Activated CD4-positive, CD25-positive, alpha-beta regulatory T cell treated with anti-CD3 and anti-CD28 coated beads, Interleukin-2, amount 50 U/mL, for 24 hours (primary cell): ENCODE data around the gene ABHD12.

ENCODE experiments used
- ATAC-seq, 2 donors: fragments of 150-1000 bp; cut with Tn5 transposase; one replicate each; pipeline ENCODE4 v1.10.0; 2021; ENCODE audit warnings: mild to moderate bottlenecking in 1 of 2, moderate library complexity in 1 of 2

Gene ABHD12

DNA sequence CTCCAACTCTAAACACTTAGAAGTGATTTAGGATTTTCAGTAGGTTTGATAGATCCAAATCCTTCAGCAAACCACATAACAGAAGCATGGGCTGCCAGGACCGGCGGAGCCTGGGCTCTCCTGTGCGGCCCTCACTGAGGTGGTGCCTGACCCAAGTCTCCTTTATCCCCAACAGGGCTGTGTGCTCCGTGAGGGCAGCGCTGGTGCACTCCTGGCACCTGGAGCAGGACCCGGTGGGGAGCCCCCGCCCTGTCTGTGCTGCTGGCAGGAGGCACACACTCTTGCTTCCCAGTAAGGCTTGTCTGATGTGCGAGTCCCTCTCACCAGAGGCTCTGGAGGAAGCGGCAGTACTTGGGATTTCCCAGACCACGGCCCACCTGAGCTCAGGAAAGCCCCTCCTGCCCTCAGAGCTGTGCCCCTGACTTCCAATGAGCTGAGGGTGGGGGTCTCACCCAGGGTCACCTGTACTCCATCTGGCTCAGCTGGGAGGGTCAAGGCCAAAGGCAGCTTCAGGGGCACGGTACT, 86.5 kb downstream of the ABHD12 start:
- ATAC-seq, result no peak

DNA sequence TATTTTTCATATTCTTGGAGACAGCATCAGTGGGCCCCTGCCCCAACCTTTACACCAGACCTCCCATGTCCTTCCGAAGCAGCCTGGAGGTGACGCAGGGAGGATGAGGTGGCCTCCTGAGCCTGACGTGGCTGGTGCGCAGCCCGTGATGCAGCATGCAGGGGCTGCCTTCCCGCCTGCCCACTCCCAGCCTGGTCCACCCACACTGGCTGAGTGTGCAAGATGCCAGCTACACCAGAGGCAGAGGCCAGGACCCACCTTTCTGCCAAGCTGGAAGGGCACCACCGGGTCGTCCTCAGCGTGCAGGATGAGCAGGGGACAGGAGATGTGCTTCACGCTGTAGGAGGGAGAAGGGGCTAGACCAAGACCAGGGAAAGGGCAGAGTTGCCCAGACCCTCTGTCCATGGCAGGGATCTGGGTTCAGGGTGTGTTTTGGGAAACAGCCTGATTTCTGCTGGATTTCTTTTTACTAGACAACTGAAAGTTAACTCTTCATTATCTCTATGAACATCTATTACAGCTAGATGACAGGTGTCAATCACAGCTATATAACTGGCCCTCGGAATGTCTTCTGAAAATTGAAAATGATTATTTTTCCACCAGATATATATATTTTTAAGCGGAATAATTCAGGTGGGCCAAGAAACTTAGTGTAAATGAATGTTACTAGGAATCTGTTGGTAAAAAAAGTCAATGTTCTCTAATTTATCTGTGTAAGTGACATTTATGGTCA, 87.2 kb downstream of the ABHD12 start:
- ATAC-seq, result no peak

DNA sequence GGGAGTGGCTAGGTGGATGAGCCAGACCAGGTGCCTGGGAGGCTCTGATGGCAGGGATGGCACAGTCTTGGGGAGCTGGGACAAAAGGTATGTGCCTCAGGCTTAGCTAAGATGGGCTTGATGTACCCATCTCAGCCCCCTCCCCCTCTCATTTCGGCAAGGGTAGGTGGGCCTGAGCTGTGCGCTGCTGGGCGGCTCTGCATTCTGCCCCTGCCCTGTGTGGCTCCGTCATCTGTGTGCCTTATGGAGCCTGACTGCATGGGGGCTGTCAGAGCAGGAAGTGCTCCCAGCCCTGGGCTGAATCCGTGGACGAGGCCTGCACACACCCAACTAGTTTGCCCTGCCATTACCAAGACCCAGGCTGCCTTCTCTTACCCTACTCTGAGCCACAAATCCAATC, 88.0 kb downstream of the ABHD12 start:
- ATAC-seq, result no peak

DNA sequence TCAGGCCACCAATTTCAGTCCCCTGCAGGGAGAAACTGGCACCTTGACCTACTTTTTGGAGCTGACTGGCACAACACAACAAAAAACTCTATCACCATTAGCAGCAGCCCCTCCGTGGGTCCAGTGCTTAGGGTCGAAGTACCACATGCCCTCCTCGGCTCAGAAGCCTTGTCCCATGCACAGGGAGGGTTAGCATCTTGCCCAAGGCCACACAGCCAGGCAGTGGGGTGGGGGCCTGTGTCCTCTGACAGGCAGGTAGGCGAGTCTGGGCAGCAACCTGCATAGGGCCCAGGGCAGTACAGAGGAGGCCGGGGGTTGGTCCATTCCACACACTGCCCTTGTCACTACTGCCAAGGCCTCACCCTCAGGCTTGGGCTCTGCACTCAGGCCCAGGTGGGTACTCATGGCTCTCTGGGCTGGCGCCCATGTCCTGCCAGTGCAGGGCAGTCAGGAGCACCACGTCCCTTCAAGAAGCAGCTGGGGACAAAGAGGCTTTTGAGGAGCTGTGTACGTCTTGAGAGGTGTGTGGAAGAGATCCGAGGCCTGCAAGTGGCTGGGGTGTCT, 89.2 kb downstream of the ABHD12 start:
- no peak for ATAC-seq

DNA sequence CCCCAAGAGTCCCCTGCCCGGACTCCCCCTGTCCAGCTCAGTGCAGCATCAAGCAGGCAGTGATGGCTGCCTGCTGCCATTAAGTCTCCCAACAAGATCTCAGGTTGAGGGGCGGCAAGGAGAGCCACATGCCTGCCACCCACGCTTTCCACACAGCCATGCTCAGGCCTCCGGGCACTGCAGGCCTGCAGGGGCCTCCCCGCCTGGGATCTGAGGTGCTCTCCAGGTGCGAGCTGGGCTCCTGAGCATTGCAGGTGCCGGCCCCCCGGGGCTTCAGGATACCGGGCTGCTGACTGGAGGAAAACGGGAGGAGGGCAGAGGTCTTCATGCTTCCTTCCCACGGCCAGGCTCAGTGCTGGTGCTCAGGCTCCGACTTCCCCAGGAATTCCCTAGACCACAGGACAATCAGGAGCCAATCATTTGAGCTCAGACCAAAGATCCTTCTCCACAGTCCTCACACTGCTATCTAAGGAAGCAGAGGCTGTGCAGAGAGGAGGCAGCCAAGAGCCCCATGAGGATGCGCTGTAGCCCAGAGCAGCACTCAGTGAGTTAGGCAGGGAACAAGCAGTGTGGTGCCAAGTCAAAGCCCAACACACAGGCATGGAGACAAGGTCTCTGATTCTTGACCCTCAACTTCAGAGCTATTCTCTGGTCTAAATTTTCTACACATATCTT, 90.0 kb downstream of the ABHD12 start:
- no peak for ATAC-seq

DNA sequence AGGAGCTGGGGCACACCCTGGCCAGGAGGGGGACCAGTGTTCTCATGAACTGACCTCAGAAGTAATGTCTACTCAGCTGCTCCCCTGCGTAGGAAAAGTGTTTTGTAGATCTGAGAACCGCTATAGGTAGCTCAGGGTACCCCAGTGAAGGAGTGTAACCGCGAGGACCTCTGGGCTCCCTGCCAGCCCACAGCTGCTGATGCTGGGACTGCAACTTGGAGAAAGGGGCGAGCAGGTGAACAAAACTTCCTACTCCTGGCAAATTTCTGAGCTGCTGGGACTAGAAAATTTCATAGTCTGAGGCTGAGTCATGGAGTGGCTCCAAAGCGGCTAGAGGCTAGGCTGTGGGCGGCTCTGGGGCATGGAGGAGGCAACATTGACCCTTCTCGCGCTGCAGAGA, 90.8 kb downstream of the ABHD12 start:
- no peak for ATAC-seq

DNA sequence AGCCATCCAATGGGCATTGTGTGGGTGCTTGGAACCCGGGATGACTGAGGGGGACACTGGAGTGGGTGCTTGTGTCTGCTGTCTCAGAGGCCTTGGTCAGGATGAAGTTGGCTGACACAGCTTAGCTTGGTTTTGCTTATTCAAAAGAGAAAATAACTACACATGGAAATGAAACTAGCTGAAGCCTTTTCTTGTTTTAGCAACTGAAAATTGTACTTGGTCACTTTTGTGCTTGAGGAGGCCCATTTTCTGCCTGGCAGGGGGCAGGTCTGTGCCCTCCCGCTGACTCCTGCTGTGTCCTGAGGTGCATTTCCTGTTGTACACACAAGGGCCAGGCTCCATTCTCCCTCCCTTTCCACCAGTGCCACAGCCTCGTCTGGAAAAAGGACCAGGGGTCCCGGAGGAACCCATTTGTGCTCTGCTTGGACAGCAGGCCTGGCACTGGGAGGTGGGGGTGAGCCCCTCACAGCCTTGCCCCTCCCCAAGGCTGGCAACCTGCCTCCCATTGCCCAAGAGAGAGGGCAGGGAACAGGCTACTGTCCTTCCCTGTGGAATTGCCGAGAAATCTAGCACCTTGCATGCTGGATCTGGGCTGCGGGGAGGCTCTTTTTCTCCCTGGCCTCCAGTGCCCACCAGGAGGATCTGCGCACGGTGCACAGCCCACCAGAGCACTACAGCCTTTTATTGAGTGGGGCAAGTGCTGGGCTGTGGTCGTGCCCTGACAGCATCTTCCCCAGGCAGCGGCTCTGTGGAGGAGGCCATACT, 93.3 kb downstream of the ABHD12 start:
- ATAC-seq, result no peak

DNA sequence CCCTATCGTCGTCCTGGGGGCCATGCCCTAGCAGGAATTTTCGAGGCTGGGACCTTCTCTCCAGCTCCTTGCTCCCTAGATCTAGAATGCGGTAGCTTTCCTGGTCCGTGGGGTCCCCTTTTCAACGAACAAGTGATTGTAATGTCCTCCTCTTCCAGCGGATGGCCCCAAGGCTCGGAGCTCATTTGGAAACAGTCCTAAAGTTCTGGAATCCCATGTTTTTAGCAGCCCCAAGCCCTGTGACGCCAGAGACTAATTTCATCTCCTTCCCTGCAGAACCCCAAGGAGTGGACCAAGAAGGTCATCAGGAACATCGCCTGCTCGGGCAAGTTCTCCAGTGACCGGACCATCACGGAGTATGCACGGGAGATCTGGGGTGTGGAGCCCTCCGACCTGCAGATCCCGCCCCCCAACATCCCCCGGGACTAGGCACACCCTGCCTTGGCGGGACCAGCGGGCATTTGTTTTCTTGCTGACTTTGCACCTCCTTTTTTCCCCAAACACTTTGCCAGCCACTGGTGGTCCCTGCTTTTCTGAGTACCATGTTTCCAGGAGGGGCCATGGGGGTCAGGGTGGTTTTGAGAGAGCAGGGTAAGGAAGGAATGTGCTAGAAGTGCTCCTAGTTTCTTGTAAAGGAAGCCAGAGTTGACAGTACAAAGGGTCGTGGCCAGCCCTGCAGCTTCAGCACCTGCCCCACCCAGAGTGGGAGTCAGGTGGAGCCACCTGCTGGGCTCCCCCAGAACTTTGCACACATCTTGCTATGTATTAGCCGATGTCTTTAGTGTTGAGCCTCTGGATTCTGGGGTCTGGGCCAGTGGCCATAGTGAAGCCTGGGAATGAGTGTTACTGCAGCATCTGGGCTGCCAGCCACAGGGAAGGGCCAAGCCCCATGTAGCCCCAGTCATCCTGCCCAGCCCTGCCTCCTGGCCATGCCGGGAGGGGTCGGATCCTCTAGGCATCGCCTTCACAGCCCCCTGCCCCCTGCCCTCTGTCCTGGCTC, 94.2 kb downstream of the ABHD12 start:
- ATAC-seq, result peak in 1 of 2 donors; percentile 28

DNA sequence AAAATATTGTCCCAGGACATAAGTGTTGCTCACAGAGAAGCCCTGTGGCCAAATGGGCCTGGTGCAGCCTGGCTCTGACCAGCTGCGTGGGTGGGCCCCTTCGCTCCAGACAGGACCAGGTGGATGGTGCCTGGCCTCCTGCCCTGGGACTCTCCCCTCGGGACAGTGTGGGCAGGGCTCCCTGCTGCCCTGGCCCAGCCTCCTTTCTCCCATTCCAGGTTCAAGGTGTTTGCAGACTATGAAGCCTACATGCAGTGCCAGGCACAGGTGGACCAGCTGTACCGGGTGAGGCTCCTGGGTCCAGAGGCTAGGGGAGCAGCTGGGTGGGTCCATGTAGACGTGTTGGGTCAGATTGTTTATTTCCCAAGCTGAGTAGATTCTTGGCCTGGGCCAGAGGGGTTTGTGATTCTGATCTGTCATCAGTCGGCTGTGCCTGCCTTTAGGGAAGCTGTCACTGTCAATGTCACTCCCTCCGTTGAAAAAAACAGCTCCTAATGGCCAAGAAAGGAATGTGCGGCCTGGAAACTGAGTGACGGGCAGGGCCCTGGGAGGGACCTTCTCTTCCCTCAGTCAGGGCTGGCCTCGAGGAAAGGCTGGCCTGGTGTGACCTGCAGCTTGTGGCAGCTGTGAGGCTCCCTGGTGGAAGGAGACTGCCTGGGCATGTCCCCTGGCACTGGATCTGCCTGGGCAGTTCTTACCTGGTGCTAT, 95.1 kb downstream of the ABHD12 start:
- ATAC-seq, result no peak

DNA sequence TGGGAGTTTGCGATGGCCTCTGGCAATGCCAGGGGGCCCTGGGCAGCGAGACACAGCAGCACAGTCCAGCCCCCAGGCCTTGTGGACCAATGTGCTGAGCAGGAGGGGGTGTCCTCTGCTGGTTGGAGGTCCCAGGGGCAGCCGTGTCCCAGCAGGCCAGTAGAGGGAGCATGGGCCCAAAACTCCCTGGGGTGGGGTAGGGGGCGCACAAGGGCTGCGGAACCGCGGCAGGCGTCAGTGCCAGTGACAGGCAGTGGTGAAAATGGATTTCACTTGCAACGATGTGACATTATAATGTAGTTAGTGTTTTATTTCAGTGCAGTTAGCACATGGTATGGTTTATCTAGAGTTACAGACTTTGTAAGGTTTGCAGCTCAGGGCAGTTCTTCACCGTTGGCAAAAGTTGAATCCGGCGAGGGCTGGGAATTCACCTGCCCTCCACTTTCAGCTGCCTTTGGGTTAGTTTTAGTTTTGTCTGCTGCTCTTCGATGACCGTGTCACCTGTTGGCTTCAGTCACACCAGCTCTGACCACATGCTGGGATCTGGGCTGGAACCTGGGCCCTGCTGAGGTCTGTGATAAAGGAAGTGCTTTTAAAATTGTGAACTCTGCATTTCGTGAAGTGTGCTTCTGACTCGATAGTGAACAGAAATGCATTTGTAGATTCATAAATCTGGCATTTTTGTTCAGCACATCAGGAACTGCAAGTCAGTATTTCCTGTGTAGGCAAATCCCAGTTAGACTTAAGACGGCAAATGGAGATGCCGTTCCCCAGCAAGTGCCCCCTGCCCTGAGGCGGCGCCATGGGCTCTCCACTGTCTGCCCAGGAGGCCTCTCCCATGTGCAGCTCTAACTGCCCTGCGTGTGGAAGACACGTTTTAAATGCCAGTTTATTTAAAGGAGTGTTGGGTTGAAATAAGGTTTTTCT, 95.9 kb downstream of the ABHD12 start:
- peak; percentile 60 to 75 for ATAC-seq

DNA sequence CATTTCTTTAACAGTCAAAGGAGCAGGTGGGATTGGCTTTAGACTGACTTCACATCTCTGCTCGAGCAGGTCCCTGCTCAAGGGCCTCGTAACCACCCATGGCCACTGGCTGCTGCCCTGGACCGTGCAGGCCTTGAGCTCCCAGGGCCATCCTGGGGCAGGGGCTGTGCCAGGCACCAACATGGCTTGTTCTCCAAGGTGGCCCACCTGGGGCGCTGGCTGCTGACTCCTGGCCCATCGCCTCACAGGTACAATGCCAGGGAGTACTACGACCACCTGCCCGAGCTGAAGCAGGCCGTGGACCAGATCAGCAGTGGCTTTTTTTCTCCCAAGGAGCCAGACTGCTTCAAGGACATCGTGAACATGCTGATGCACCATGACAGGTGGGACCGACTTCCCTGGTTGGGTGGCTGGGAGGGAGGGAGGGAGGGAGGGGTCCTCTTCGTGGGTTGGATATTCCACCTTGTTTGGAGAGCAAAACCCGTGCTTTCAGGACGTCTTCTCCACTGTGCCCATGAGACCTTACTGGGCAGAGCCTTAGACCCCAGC, 96.7 kb downstream of the ABHD12 start:
- no peak for ATAC-seq

DNA sequence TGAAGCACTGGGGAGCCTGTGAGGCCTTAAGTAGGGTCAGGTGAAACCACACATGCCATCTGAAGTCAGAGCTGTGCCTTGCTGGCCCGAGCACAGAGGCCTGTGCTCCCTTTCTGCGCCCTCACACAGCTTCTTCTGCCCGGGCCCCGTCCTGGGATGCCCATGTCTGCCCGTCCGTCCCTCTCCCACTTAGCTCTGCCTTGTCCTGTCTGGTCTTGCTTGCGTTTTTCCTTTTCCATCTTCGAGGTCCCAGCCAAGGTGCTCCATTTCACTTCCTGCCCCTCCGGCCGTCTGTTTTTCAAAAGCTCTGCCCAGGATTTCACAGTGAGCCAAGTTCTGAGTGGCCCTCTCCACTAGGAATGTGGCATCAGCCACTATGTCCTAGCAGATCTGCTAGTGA, 97.1 kb downstream of the ABHD12 start:
- ATAC-seq, result no peak

DNA sequence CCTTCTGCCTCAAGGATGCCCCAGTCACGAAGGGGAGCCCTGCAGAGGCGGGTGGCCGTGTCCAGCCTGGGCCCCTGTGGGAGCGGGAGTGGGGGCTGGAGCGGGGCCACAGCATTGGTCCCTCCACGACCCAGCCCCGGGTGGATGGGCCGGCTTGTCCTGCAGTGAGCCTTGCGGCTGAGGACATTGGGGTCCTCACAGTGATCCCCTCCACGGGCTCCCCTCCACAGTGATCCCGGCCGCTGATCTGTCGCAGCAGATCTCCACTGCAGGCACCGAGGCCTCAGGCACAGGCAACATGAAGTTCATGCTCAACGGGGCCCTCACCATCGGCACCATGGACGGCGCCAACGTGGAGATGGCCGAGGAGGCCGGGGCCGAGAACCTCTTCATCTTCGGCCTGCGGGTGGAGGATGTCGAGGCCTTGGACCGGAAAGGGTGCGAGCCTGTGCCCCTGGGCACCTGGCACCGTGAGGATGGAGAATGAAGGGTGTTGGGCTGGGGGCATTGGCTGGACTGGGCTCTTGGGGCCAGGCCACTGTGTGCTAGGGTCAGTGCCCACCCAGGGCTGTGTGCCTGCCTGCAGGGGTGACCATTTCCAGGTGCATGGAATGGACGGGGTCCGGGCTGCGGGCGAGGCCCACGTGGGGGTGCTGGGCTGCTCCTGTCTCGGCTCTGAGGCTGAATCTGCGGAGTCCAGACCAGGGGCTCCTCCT, 98.3 kb downstream of the ABHD12 start:
- no peak for ATAC-seq

DNA sequence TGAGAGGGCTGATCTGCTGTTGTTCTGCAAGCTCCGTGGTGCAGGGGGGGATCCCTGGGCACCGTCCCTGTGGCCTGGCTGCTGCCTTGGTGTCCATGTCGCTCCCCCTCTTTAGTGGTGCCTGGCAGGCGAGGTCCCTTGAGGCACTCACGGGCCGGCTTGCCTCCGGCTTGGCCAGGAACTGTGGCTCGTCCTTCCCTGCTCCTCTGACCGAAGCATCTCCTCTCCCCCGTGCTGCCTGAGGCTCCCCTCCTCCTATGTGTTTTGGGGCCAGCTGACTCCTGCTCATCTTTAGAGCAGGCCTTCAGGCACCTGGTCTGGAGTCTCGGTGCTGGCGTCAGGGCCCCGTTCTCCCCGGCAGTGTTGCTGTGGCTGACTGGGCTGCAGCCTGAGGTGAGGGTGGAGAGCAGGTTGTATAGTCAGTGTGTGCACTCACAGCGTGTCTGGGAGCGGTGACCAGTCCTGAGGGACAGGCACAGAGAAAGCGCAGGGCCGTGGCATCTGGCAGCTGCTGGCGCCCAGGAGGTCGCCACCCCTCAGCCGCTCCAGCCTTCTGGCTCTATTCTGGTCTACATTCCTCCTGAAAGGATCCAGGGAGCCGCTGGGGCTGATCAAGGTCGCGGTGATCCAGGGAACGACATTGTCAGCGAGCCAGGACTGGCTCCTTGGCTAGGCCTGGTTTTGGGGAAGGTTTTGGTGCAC, 99.1 kb downstream of the ABHD12 start:
- no peak for ATAC-seq

DNA sequence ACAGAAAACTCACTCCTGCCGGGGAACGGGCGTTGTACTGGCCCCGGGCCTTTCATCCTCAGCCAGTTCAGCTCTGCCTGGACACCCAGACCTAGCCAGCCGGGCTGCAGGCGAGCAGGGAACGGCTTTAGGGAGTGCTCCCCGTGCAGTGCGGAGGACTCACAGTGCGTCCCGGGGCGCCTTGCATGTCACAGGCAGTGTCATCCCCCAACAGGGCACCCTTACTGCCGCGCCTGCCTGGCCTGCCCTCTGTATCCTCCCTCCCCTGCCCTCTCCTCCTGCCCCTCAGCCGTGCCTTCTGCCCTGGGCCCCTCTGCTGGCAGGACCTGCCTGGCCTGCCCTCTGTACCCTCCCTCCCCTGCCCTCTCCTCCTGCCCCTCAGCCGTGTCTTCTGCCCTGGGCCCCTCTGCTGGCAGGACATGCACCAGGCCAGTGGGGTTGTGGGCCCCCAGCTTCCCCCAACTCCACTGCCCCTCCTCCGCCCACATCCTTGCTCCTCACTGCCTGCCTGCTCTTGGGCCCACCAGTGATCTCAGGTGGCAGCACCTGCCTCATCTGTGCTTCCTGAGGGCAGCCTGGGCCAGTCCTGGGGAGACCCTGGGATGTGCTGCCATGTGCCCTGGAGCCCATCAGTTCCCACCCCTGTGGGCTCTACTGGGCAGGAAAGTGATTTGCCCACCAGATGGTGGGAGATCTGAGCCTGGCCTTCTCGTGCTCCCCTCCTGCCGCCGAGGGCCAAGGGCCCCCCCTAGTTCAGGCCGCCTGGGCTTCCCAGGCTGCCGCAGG, 99.8 kb downstream of the ABHD12 start:
- no peak for ATAC-seq

DNA sequence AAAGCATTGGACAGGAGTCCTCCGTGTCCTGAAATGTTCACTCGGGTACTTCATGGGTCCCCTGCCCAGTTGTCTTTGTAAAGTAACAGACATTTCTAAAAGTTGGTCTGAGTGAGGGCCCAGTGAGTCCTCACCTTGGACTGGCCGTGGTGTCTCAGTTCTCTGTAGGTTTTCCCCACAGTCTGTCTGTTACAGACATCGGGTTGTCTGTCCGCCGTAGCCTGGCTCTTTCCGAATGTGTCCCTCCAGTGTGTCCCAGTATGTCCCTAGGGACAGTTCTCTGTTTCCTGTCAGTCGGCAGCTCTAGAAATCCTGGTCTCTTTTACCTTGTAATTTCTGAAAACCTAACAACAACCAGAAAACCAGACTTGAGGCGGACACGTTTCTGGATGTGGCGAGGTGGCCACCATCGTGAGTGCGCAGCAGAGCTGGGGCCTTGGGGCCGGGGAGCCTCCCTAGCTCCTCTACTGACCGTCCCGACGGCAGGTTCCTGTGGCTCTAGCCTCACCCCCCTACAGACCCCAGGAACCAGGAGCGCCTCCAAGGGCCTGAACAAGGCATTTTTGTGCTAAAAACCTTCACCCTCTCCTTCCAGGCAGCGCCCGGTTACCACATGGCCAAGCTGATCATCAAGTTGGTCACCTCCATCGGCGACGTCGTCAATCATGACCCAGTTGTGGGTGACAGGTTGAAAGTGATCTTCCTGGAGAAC, 100.6 kb downstream of the ABHD12 start:
- ATAC-seq, result no peak
